Vagina (tissue), 2 donors: ENCODE measurements around the gene DGKI. TPM values are rescaled to one million over a fixed set of nuclear protein-coding genes. Genes with fewer than 3 reads are reported as not detected.
A peak's percentile ranks its signal among the peaks of the same experiment; 100 is the strongest.

Source experiments
- DNase-seq, 2 donors: peaks; one replicate each; pipeline ENCODE4 v3.0.0-alpha.2; 2017; ENCODE audit errors: extremely low spot score in 2 of 2
- H3K27ac ChIP-seq: fragments of 200-600 bp; sonication (generic); one replicate; pipeline ENCODE4 v1.5.1; 2019
- H3K27me3 ChIP-seq: fragments of 200-600 bp; sonication (generic); one replicate; pipeline ENCODE4 v1.5.1; 2019
- H3K36me3 ChIP-seq, 2 donors: fragments of 200-600 bp; sonication (generic); one replicate each; pipeline ENCODE4 v1.5.1; 2017 to 2019
- H3K4me1 ChIP-seq: fragments of 200-600 bp; sonication (generic); one replicate; pipeline ENCODE4 v1.5.1; 2019
- H3K4me3 ChIP-seq, 2 donors: fragments of 200-600 bp; sonication (generic); 1 replicate in 1 of 2; 2 replicates in 1 of 2; pipeline ENCODE4 v1.5.1; 2016 to 2019
- H3K9me3 ChIP-seq: fragments of 200-600 bp; sonication (generic); one replicate; pipeline ENCODE4 v1.5.1; 2019
- CTCF ChIP-seq, 3 experiments: fragments of 450-650 bp in 2 of 3; fragments of 200-600 bp in 1 of 3; sonication (generic) in 1 of 3; IDR thresholded peaks; one replicate each; pipeline ENCODE4 v1.5.1; 2017 to 2019; ENCODE audit warnings: antibody characterized with exemption in 3 of 3, mild to moderate bottlenecking in 2 of 3, moderate library complexity in 2 of 3
- POLR2A ChIP-seq, 2 donors: fragments of 450-650 bp; IDR thresholded peaks; one replicate each; pipeline ENCODE4 v1.6.1; 2017; ENCODE audit warnings: antibody characterized with exemption in 2 of 2, mild to moderate bottlenecking in 2 of 2, moderate library complexity in 2 of 2
- POLR2AphosphoS5 ChIP-seq, 2 donors: sonication (generic); formaldehyde crosslinking; IDR thresholded peaks; one replicate each; pipeline ENCODE4 v1.9.0; 2017; ENCODE audit warnings: antibody characterized with exemption in 2 of 2, mild to moderate bottlenecking in 2 of 2, low read depth in 1 of 2; ENCODE audit not compliant: insufficient read depth in 1 of 2
- intact Hi-C: fragments of 100-400 bp; cut with DNase I; formaldehyde crosslinking; loops from one replicate; pipeline ENCODE4 v1.15.1; 2023
- total RNA-seq: library from RNA; depleted of rRNA; stranded (reverse); fragments of >200 nt; gene quantifications from one replicate; pipeline ENCODE4 v1.2.3, GENCODE V29; 2016

The DGKI gene
- total RNA-seq, 1 donor from 2014 or later, result 1.2 TPM

GRCh38 chr7:137593115-137593711 lies 253.6 kb downstream of the DGKI start:
- no peak for DNase-seq
- intact Hi-C loops, result no loop called here
- no peak overlapping the region for H3K27ac ChIP-seq

GRCh38 chr7:137592232-137592896 lies 254.4 kb downstream of the DGKI start:
- Histone ChIP-seq H3K4me1 (peaks cover 5% of the 10 kb centered on the region), H3K4me3 (no peak overlapping the region), H3K9me3 (no peaks in the 10 kb centered on the region), H3K27me3 (no peaks in the 10 kb centered on the region), H3K36me3 (no peaks in the 10 kb centered on the region), H3K27ac (no peak overlapping the region)
- TF ChIP-seq POLR2AphosphoS5 (IDR thresholded peaks at IDR 0.05; ENCODE audit: insufficient read depth in 1 of 2, low read depth in 1 of 2), result no peak
- peak in 1 of 3 experiments; percentile 63 for TF ChIP-seq CTCF (IDR thresholded peaks at IDR 0.05)
- TF ChIP-seq POLR2A (IDR thresholded peaks at IDR 0.05), result no peak
- no peak for DNase-seq
- intact Hi-C loops, result no loop called here

More at GRCh38 chr7:137593115-137593711, 253.6 kb downstream of the DGKI start:
- no peaks in the 10 kb centered on the region for H3K9me3 ChIP-seq
- H3K4me1 ChIP-seq, result peaks cover 5% of the 10 kb centered on the region
- no peaks in the 10 kb centered on the region for H3K36me3 ChIP-seq
- no peak overlapping the region for H3K4me3 ChIP-seq
- no peak for TF ChIP-seq CTCF (IDR thresholded peaks at IDR 0.05)
- H3K27me3 ChIP-seq, result no peaks in the 10 kb centered on the region

- no peaks in the 10 kb centered on the region for H3K27me3 ChIP-seq
- peaks cover 5% of the 10 kb centered on the region for H3K4me1 ChIP-seq
- no peak for DNase-seq
- H3K4me3 ChIP-seq, result no peak overlapping the region
- H3K36me3 ChIP-seq, result no peaks in the 10 kb centered on the region
- H3K27ac ChIP-seq, result no peak overlapping the region
- H3K9me3 ChIP-seq, result no peaks in the 10 kb centered on the region
- intact Hi-C loops, result no loop called here
- no peak for TF ChIP-seq POLR2AphosphoS5 (IDR thresholded peaks at IDR 0.05; ENCODE audit: insufficient read depth in 1 of 2, low read depth in 1 of 2)
- no peak for TF ChIP-seq CTCF (IDR thresholded peaks at IDR 0.05)
- TF ChIP-seq POLR2A (IDR thresholded peaks at IDR 0.05), result no peak
Measured at GRCh38 chr7:137591421-137591837, 255.3 kb downstream of the DGKI start.

- no peaks in the 10 kb centered on the region for H3K27me3 ChIP-seq
- H3K36me3 ChIP-seq, result no peaks in the 10 kb centered on the region
- H3K9me3 ChIP-seq, result no peaks in the 10 kb centered on the region
- DNase-seq, result no peak
- TF ChIP-seq CTCF (IDR thresholded peaks at IDR 0.05) (no peak), POLR2A (IDR thresholded peaks at IDR 0.05) (no peak), POLR2AphosphoS5 (IDR thresholded peaks at IDR 0.05; ENCODE audit: insufficient read depth in 1 of 2, low read depth in 1 of 2) (no peak)
- intact Hi-C loops, result no loop called here
- H3K4me3 ChIP-seq, result no peak overlapping the region
- H3K4me1 ChIP-seq, result peaks cover 5% of the 10 kb centered on the region
- no peak overlapping the region for H3K27ac ChIP-seq
Measured at GRCh38 chr7:137590756-137591305, 255.9 kb downstream of the DGKI start.
